ENCODE measurements around the gene C2CD3. TPM values are rescaled to one million over a fixed set of nuclear protein-coding genes. Genes with fewer than 3 reads are reported as not detected.
"Not testable (repeated sequence)": the region's sequence is repeated elsewhere in the genome, so short reads cannot be mapped to it uniquely, and the experiment has no call there.

Gene C2CD3
- total and polyA plus RNA-seq, 8 donors = 22.8 to 34.5 (median 27.5) TPM

DNA sequence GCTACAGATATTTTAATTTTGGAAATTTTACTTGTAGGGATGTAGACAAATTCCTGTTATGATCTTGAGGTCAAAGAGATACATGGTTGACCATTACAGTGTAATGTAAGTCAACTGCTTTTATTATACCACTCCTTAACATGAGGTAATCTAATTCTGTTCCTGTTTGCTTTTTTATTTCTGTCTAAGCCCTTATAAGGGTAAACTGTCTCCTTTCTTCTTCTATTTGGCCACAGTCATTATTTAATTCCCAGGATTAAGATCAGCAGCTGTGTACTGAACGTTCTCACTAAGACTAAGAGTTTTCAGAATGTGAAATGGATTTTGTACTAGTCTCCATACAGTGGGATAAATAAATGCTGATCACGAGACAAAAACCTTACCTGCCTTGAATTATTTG, 32.8 kb downstream of the C2CD3 start:
- TF ChIP-seq, protein P1, sequence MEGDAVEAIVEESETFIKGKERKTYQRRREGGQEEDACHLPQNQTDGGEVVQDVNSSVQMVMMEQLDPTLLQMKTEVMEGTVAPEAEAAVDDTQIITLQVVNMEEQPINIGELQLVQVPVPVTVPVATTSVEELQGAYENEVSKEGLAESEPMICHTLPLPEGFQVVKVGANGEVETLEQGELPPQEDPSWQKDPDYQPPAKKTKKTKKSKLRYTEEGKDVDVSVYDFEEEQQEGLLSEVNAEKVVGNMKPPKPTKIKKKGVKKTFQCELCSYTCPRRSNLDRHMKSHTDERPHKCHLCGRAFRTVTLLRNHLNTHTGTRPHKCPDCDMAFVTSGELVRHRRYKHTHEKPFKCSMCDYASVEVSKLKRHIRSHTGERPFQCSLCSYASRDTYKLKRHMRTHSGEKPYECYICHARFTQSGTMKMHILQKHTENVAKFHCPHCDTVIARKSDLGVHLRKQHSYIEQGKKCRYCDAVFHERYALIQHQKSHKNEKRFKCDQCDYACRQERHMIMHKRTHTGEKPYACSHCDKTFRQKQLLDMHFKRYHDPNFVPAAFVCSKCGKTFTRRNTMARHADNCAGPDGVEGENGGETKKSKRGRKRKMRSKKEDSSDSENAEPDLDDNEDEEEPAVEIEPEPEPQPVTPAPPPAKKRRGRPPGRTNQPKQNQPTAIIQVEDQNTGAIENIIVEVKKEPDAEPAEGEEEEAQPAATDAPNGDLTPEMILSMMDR (IDR thresholded peaks at IDR 0.05) = no peak
- ATAC-seq (no peak), DNase-seq (no peak)
- Histone ChIP-seq H3K27ac (peak overlapping the region in 1 of 2 donors; percentile 28), H3K4me3 (no peak overlapping the region), H3K36me3 (peaks cover 0 to 37% of the 10 kb centered on the region in 2 donors), H3K9me3 (no peaks in the 10 kb centered on the region), H3K4me1 (peaks cover 0 to 4% of the 10 kb centered on the region in 2 donors), H3K27me3 (no peaks in the 10 kb centered on the region)
- intact Hi-C loops (cut with DNase I) = no loop called here

DNA sequence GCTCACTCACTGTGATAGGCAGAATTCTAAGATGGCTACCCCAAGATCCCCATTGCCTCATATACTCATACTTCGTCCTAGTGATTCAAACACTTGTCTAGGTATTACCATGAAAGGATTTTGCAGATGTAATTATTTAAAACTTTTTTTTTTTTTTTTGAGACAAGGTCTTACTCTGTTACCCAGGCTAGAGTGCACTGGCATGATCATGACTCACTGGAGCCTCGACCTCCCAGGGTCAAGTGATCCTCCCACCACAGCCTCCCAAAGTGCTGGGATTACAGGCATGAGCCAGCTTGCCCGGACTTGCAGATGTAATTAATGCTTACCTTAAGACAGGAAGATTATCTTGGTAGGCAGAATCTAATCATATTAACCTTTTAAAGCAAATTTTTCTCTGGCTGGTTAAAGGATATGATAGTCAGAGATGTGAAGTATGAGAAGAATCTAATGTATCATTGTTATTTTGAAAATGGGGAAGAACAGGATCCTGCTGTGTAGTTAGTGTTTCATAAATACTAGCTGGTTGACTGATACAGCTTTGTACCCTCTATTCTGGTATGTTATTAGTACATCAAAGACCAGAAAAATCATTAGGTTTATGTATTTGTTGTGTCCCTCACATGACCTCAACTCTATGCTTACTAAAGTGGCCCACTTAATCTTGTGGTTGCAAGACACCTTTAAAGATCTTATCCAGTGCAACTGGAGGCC, 35.5 kb downstream of the C2CD3 start:
- H3K27ac ChIP-seq = no peak overlapping the region
- no peaks in the 10 kb centered on the region for H3K27me3 ChIP-seq
- peaks cover 0 to 53% of the 10 kb centered on the region in 2 donors for H3K36me3 ChIP-seq
- H3K4me3 ChIP-seq = no peak overlapping the region
- TF ChIP-seq, protein P1 (IDR thresholded peaks at IDR 0.05) = no peak
- DNase-seq (no peak), ATAC-seq (no peak)
- intact Hi-C loops (cut with DNase I) = no loop called here
- no peaks in the 10 kb centered on the region for H3K9me3 ChIP-seq
- H3K4me1 ChIP-seq = peaks cover 0 to 4% of the 10 kb centered on the region in 2 donors

DNA sequence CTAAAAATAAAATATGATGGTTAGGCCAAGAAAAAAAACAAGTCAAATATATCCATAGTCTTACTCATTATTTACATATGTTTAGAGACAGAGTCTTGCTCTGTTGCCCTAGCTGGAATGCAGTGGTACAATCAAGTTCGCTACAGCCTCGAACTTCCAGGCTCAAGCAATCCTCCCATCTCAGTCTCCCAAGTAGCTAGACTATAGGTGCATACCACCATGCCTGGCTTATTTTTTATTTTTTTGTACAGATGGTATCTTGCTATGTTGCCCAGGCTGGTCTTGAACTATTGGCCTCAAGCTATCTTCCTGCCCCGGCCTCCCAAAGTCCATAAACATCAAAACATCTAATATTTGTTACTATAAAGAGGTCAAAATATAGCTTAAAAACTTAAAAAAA, 36.1 kb downstream of the C2CD3 start:
- intact Hi-C loops (cut with DNase I) = no loop called here
- Histone ChIP-seq H3K36me3 (peaks cover 0 to 55% of the 10 kb centered on the region in 2 donors), H3K4me1 (peaks cover 0 to 4% of the 10 kb centered on the region in 2 donors), H3K4me3 (no peak overlapping the region), H3K27ac (no peak overlapping the region), H3K9me3 (no peaks in the 10 kb centered on the region), H3K27me3 (no peaks in the 10 kb centered on the region)
- TF ChIP-seq, protein P1 (IDR thresholded peaks at IDR 0.05) = no peak
- DNase-seq (no peak), ATAC-seq (no peak)

DNA sequence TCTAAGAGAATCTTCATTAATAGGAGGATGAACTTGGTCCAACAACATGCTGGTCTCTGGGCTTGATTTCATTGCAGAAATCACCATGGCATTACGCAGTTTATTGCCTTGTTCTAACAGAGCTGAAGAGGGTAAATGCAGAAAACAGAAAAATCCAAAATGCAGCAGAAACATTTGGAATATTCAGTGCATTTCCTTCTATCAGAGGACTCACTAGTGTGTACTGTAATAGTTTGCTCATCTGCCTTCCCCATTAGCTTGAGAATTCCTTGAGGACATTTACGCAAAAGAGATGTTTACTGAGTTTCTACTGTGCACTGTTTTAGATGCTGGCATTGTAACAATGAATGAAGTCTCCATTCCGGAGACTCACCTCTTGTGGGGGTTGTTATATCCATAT, 37.4 kb downstream of the C2CD3 start:
- intact Hi-C loops (cut with DNase I) = no loop called here
- Histone ChIP-seq H3K4me1 (peaks cover 0 to 1% of the 10 kb centered on the region in 2 donors), H3K27ac (no peak overlapping the region), H3K27me3 (no peaks in the 10 kb centered on the region), H3K4me3 (no peak overlapping the region), H3K9me3 (no peaks in the 10 kb centered on the region), H3K36me3 (peaks cover 0 to 47% of the 10 kb centered on the region in 2 donors)
- TF ChIP-seq, protein P1 (IDR thresholded peaks at IDR 0.05) = no peak
- no peak for DNase-seq
- no peak for ATAC-seq

DNA sequence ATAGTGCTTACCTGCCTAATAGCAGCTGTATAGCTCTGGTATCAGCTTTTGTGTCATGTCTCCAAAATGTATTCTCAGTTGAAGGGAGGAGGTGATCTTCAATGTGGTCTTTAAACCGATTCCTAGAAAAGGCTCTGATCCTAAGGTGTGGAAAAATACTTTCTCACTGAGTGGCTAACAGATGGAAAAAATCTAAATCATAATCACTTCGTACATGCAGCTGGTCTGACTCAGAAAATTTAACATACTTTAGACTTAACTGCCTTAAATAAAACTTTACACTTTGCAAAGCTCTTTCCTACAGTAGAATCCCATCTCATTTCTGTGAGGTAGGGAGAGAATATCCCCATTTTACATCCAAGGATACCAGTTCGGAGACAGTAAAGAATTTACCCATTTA, 38.0 kb downstream of the C2CD3 start:
- DNase-seq (no peak), ATAC-seq (no peak)
- TF ChIP-seq, protein P1 (IDR thresholded peaks at IDR 0.05) = no peak
- Histone ChIP-seq H3K4me1 (no peaks in the 10 kb centered on the region), H3K27ac (no peak overlapping the region), H3K36me3 (peaks cover 0 to 40% of the 10 kb centered on the region in 2 donors), H3K4me3 (no peak overlapping the region), H3K9me3 (no peaks in the 10 kb centered on the region), H3K27me3 (no peaks in the 10 kb centered on the region)
- intact Hi-C loops (cut with DNase I) = no loop called here

DNA sequence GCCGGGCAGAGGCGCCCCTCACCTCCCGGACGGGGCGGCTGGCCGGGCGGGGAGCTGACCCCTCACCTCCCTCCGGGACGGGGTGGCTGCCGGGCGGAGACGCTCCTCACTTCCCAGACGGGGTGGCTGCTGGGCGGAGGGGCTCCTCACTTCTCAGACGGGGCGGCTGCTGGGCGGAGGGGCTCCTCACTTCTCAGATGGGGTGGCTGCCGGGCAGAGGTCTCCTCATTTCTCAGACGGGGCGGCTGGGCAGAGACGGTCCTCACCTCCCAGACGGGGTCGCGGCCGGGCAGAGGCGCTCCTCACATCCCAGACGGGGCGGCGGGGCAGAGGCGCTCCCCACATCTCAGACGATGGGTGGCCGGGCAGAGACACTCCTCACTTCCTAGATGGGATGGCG, 41.7 kb downstream of the C2CD3 start:
- H3K36me3 ChIP-seq = peaks cover 0 to 24% of the 10 kb centered on the region in 2 donors
- ATAC-seq; DNase-seq; H3K27ac ChIP-seq; H3K27me3 ChIP-seq; intact Hi-C loops (cut with DNase I); H3K4me3 ChIP-seq; H3K9me3 ChIP-seq; H3K4me1 ChIP-seq: not testable (repeated sequence)

Measured in left lung (tissue), 10 donors.